GM23338 (cell line): ENCODE results near the gene C22orf42. TPM values are rescaled to one million over a fixed set of nuclear protein-coding genes. Genes with fewer than 3 reads are reported as not detected.

ENCODE experiments used
- ATAC-seq: fragments of 200-7000 bp; cut with Tn5 transposase; 3 replicates; pipeline ENCODE4 v1.9.1; 2020
- DNase-seq: peaks from one replicate; pipeline ENCODE4 v3.0.0-alpha.2; 2015; ENCODE audit warnings: low spot score
- H2AFZ ChIP-seq: fragments of 200-600 bp; sonication (generic); 2 replicates; pipeline ENCODE4 v1.8.0; 2016; ENCODE audit warnings: antibody characterized with exemption, mild to moderate bottlenecking, moderate library complexity
- H3F3A ChIP-seq: fragments of 200-600 bp; sonication (generic); replicated peaks from 2 replicates; pipeline ENCODE4 v1.8.0; 2017; ENCODE audit warnings: antibody characterized with exemption, mixed run types, low read depth
- H3K27ac ChIP-seq: fragments of 200-600 bp; sonication (generic); 2 replicates; pipeline ENCODE4 v1.6.1; 2016; ENCODE audit warnings: low read depth
- H3K27me3 ChIP-seq: fragments of 200-600 bp; sonication (generic); 2 replicates; pipeline ENCODE4 v1.8.0; 2016; ENCODE audit warnings: mild to moderate bottlenecking, mixed run types, moderate library complexity; ENCODE audit not compliant: insufficient read depth
- H3K36me3 ChIP-seq: fragments of 200-600 bp; sonication (generic); 2 replicates; pipeline ENCODE4 v1.8.0; 2016; ENCODE audit warnings: mild to moderate bottlenecking; ENCODE audit not compliant: insufficient read depth
- H3K4me1 ChIP-seq: fragments of 200-600 bp; sonication (generic); 2 replicates; pipeline ENCODE4 v1.8.0; 2016; ENCODE audit warnings: mild to moderate bottlenecking, moderate library complexity; ENCODE audit not compliant: insufficient read depth
- H3K4me2 ChIP-seq: fragments of 200-600 bp; sonication (generic); 2 replicates; pipeline ENCODE4 v1.7.1; 2017; ENCODE audit warnings: mixed run types
- H3K4me3 ChIP-seq: fragments of 200-600 bp; sonication (generic); 2 replicates; pipeline ENCODE4 v1.6.1; 2016; ENCODE audit warnings: mixed run types
- H3K79me2 ChIP-seq: fragments of 200-600 bp; sonication (generic); replicated peaks from 2 replicates; pipeline ENCODE4 v1.8.0; 2017; ENCODE audit warnings: mild to moderate bottlenecking; ENCODE audit not compliant: insufficient read depth
- H3K9me2 ChIP-seq: fragments of 200-600 bp; sonication (generic); 2 replicates; pipeline ENCODE4 v1.8.0; 2017; ENCODE audit not compliant: insufficient read depth
- H4K20me1 ChIP-seq: fragments of 200-600 bp; sonication (generic); replicated peaks from 2 replicates; pipeline ENCODE4 v1.8.0; 2017; ENCODE audit warnings: mild to moderate bottlenecking; ENCODE audit not compliant: insufficient read depth
- H3K27ac Mint-ChIP-seq: 2 replicates; pipeline ENCODE4 v1.8.0; 2020; ENCODE audit warnings: inconsistent platforms, mild to moderate bottlenecking, moderate library complexity, mixed read lengths
- H3K27me3 Mint-ChIP-seq: 3 replicates; pipeline ENCODE4 v1.8.0; 2022; ENCODE audit warnings: low read depth, mild to moderate bottlenecking, moderate library complexity, mixed read lengths, inconsistent platforms; ENCODE audit not compliant: insufficient read depth, poor library complexity
- H3K36me3 Mint-ChIP-seq: 3 replicates; pipeline ENCODE4 v1.8.0; 2021; ENCODE audit warnings: low read depth, mild to moderate bottlenecking, inconsistent platforms, moderate library complexity, mixed read lengths
- H3K4me1 Mint-ChIP-seq: 3 replicates; pipeline ENCODE4 v1.8.0; 2020; ENCODE audit warnings: mild to moderate bottlenecking, inconsistent platforms, mixed read lengths
- H3K4me3 Mint-ChIP-seq: 3 replicates; pipeline ENCODE4 v1.8.0; 2021; ENCODE audit warnings: moderate library complexity, mild to moderate bottlenecking, inconsistent platforms, mixed read lengths
- H3K9me3 Mint-ChIP-seq: 3 replicates; pipeline ENCODE4 v1.8.0; 2020; ENCODE audit warnings: moderate library complexity, mild to moderate bottlenecking, inconsistent platforms, mixed read lengths
- CTCF ChIP-seq, 2 experiments: fragments of 200-600 bp in 1 of 2; sonication (generic) in 1 of 2; conservative IDR thresholded peaks; 2 replicates each; pipeline versions ENCODE4 v1.5.1 to v1.6.1; 2016 to 2017; ENCODE audit warnings: antibody characterized with exemption in 2 of 2, low read depth in 2 of 2, mild to moderate bottlenecking in 2 of 2, moderate library complexity in 1 of 2
- REST ChIP-seq: IDR thresholded peaks from one replicate; pipeline ENCODE4 v1.6.1; 2018; ENCODE audit warnings: antibody characterized with exemption; ENCODE audit not compliant: unreplicated experiment
- ZNF114 ChIP-seq: fragments of 250-450 bp; sonication (Bioruptor Pico); IDR thresholded peaks from 2 replicates; pipeline ENCODE4 v1.5.0; 2020; ENCODE audit warnings: mild to moderate bottlenecking, moderate library complexity
- polyA plus RNA-seq: library from polyadenylated mRNA; unstranded; fragments of >200 nt; fragmentation: Nextera tagmentation; extraction: Ambion mirVana; gene quantifications from 2 replicates; pipeline ENCODE4 v1.2.1, GENCODE V29; 2016
- total RNA-seq: library from RNA; depleted of rRNA; stranded (reverse); fragments of >200 nt; shearing (Covaris generic); gene quantifications from 2 replicates; pipeline ENCODE4 v1.2.3, GENCODE V29; 2014

C22orf42 gene
- total and polyA plus RNA-seq, 2 experiments from 2014 or later: 0.76 to 1.2 TPM

GRCh38 chr22:32206774-32207758 is 48.0 kb upstream of the C22orf42 start:
- peak; percentile 86 for DNase-seq
- no peak overlapping the region for H3K27ac ChIP-seq

GRCh38 chr22:32205974-32206773 is 47.1 kb upstream of the C22orf42 start:
- Mint-ChIP-seq H3K4me3 (peak overlapping the region; percentile 73), H3K27me3 (peaks cover 56% of the 10 kb centered on the region), H3K36me3 (peaks cover 12% of the 10 kb centered on the region), H3K9me3 (peaks cover 6% of the 10 kb centered on the region; the same call in 2 of the 3 replicates), H3K4me1 (peaks cover 48% of the 10 kb centered on the region), H3K27ac (no peak overlapping the region)
- Histone ChIP-seq H3K27me3 (peaks cover 56% of the 10 kb centered on the region), H3K36me3 (no peaks in the 10 kb centered on the region), H3K27ac (no peak overlapping the region), H3F3A (no peaks in the 10 kb centered on the region), H3K79me2 (no peaks in the 10 kb centered on the region), H3K4me1 (peaks cover 14% of the 10 kb centered on the region; the same call in 1 of the 2 replicates), H3K4me3 (peak overlapping the region; percentile 56; the same call in 1 of the 2 replicates), H2AFZ (no peak overlapping the region), H4K20me1 (no peaks in the 10 kb centered on the region), H3K9me2 (no peaks in the 10 kb centered on the region), H3K4me2 (peak overlapping the region; percentile 20; the same call in 1 of the 2 replicates)
- ATAC-seq (peak; percentile 17), DNase-seq (peak; percentile 60)
- peak; percentile 34 to 61; a peak in 3 of 4 replicates for TF ChIP-seq CTCF (conservative IDR thresholded peaks at IDR 0.05; ENCODE audit: low read depth in 2 of 2)
- TF ChIP-seq REST: no peak

More at GRCh38 chr22:32206774-32207758, 48.0 kb upstream of the C22orf42 start:
- peak; percentile 50 for ATAC-seq
- no peak for TF ChIP-seq ZNF114 (CRISPR knock-in tag)
- TF ChIP-seq CTCF (conservative IDR thresholded peaks at IDR 0.05; ENCODE audit: low read depth in 2 of 2): peak; percentile 60 to 85
- Histone ChIP-seq H4K20me1 (no peaks in the 10 kb centered on the region), H3K4me1 (peaks cover 13% of the 10 kb centered on the region; the same call in 1 of the 2 replicates), H3K36me3 (no peaks in the 10 kb centered on the region), H3F3A (no peaks in the 10 kb centered on the region), H3K4me3 (no peak overlapping the region), H3K4me2 (peak overlapping the region; percentile 62; the same call in 1 of the 2 replicates), H3K79me2 (no peaks in the 10 kb centered on the region), H3K27me3 (peaks cover 47% of the 10 kb centered on the region), H2AFZ (peak overlapping the region; percentile 66; the same call in 1 of the 2 replicates), H3K9me2 (no peaks in the 10 kb centered on the region)
- Mint-ChIP-seq H3K27ac (peak overlapping the region; percentile 5; the same call in 1 of the 2 replicates), H3K27me3 (peaks cover 52% of the 10 kb centered on the region), H3K9me3 (peaks cover 6% of the 10 kb centered on the region; the same call in 2 of the 3 replicates), H3K36me3 (peaks cover 12% of the 10 kb centered on the region), H3K4me3 (no peak overlapping the region; the same call in 2 of the 3 replicates), H3K4me1 (peaks cover 46% of the 10 kb centered on the region)
